ENCODE measurements around the gene EHD2. TPM values are rescaled to one million over a fixed set of nuclear protein-coding genes. Genes with fewer than 3 reads are reported as not detected.
A peak's percentile ranks its signal among the peaks of the same experiment; 100 is the strongest.

EHD2 gene
- polyA plus RNA-seq, 3 donors from 2014 or later, result not detected

DNA sequence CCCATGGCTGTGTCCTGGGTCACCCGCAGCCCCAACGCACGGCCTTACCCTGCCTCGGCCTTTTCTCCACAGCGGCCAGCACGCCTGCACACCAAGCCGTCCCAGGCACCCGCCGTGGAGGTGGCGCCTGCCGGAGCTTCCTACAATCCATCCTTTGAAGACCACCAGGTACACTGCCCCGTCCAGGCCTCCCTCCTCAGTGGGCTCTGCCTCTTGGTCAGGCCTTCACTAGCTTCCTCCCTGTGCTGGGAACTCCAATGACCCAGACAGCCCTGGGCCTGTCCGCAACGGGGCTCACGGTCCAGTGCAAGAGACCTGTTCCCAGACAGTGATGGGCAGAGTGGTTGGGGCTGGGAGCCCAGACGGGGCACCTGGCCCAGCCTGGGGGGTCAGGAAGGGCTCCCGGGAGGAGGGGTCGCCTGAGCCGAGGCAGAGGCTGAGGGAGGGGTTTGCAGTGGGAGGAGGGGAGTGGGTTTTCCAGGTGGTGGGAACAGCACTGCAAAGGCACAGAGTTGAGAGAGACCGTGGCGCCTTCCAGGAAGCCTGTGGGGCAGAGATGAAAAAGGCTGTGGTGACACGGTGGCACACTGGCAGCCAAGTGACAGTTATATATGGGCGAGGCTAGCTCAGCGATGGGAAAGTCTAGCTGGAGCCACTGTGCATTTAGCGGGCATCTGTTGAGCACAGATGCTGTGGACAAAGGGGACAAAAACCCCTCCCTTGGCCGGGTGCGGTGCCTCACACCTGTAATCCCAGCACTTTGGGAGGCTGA, 39.4 kb downstream of the EHD2 start:
- Mint-ChIP-seq H3K27ac (peak overlapping the region in 1 of 6 donors; percentile 28), H3K4me1 (peaks cover 13 to 14% of the 10 kb centered on the region in 2 donors), H3K4me3 (no peak overlapping the region), H3K9me3 (no peaks in the 10 kb centered on the region), H3K36me3 (peaks cover 22 to 27% (median 23%) of the 10 kb centered on the region in 3 donors), H3K27me3 (ENCODE audit: low read depth in 3 of 3) (peaks cover 6 to 13% (median 11%) of the 10 kb centered on the region in 3 donors)
- no peak for DNase-seq

DNA sequence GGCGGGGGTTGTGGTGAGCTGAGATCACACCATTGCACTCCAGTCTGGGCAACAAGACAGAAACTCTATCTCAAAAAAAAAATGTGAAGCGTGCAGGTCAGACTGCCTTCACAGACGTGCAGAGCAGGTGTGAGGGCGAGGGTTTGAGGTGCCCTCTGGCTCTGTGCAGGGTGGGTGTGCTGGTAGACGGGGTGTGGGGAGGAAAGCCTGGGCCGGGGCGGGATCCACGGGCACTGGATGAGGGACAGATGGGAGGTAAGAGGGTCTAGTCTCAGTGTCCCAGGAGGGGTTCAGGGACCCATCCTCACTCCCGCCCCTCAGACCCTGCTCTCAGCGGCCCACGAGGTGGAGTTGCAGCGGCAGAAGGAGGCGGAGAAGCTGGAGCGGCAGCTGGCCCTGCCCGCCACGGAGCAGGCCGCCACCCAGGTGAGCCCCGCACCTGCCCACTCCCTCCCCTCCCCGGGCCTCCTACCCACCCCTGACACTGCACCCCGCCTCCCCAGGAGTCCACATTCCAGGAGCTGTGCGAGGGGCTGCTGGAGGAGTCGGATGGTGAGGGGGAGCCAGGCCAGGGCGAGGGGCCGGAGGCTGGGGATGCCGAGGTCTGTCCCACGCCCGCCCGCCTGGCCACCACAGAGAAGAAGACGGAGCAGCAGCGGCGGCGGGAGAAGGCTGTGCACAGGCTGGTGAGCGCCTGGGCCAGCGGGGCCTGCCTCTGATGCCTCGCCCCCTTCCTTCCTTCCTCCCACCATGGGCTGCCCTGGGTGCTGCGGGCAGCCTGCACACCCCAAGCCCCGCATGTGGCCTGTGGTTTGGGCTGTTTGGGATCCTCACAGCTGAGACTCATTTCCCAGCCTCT, 41.2 kb downstream of the EHD2 start:
- Mint-ChIP-seq H3K27me3 (ENCODE audit: low read depth in 3 of 3) (peaks cover 10 to 13% (median 12%) of the 10 kb centered on the region in 3 donors), H3K4me1 (peaks cover 0 to 3% of the 10 kb centered on the region in 2 donors), H3K9me3 (peaks cover 0 to 2% (median 0%) of the 10 kb centered on the region in 6 donors), H3K27ac (no peak overlapping the region), H3K36me3 (peaks cover 26 to 36% (median 34%) of the 10 kb centered on the region in 3 donors), H3K4me3 (no peak overlapping the region)
- no peak for DNase-seq

DNA sequence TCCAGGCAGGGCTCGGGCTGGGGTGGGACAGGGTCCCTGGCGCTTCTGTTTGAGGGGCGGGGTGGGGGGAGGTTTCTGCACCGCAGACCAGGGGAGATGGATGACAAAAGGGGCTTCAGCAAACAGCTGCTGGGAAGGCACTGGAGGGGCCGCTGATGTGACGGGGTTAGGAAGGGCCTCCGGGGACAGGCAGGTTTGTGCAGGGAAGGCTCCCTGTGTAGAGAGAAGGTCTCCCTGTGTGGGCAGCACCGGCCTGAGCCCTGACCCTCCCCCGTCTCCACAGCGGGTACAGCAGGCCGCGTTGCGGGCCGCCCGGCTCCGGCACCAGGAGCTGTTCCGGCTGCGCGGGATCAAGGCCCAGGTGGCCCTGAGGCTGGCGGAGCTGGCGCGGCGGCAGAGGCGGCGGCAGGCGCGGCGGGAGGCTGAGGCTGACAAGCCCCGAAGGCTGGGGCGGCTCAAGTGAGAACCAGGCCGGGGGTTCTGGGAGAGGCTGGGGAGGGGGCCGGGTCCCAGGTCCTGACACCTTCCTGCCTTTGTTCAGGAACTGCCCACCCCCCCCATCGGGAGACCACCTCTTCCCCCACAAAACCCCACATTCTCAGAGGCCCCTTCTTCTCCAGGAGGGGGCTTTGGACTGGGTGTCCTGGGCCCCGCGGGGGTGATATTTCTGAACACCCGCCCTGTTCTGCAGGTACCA, 42.0 kb downstream of the EHD2 start:
- peaks cover 0 to 2% (median 0%) of the 10 kb centered on the region in 6 donors for H3K9me3 Mint-ChIP-seq
- H3K4me1 Mint-ChIP-seq, result peaks cover 0 to 2% of the 10 kb centered on the region in 2 donors
- H3K4me3 Mint-ChIP-seq, result no peak overlapping the region
- DNase-seq, result no peak
- peaks cover 11 to 14% (median 12%) of the 10 kb centered on the region in 3 donors for H3K27me3 Mint-ChIP-seq (ENCODE audit: low read depth in 3 of 3)
- peaks cover 26 to 36% (median 34%) of the 10 kb centered on the region in 3 donors for H3K36me3 Mint-ChIP-seq
- no peak overlapping the region for H3K27ac Mint-ChIP-seq

DNA sequence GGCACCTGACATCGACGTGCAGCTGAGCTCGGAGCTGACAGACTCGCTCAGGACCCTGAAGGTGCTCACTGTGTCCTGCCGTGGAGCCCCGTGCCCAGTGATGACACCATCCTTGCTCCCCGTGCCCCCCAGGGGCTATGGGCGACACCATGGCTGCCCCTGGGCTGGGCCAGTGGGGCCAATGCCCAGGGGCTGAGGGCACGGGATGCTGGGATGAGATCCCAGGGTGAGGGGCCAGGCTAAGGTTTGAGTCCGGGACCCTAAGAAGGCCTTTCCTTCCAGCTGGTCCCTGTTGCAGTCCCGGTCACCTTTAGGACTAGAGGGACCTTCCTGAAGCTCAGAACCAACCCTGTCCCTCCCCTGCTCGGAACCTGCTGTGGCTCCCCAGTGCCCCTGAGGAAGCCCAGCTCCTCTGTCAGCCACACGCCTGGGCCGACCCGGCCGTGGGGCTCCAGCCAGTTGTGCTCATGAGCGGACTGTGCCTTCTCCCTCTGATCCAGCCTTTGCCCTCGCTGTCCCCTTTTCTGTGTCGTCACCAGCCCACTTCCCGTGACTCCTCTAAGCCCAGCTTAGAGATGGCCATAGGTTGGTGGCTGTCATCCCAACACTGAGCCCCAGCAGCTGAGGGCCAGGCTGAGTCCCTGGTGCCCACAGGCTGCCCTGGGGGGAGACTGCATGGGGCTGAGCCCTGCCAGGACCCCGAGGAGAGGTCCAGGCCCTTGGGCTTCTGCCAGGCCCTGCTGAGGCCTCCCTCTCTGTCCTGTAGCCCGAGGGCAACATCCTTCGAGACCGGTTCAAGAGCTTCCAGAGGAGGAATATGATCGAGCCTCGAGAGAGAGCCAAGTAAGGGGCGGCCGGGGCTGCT, 42.8 kb downstream of the EHD2 start:
- Mint-ChIP-seq H3K4me1 (peaks cover 0 to 2% of the 10 kb centered on the region in 2 donors), H3K27ac (no peak overlapping the region), H3K36me3 (peaks cover 26 to 36% (median 34%) of the 10 kb centered on the region in 3 donors), H3K4me3 (no peak overlapping the region), H3K9me3 (peaks cover 0 to 2% (median 0%) of the 10 kb centered on the region in 6 donors), H3K27me3 (ENCODE audit: low read depth in 3 of 3) (peaks cover 12 to 14% (median 14%) of the 10 kb centered on the region in 3 donors)
- no peak for DNase-seq

DNA sequence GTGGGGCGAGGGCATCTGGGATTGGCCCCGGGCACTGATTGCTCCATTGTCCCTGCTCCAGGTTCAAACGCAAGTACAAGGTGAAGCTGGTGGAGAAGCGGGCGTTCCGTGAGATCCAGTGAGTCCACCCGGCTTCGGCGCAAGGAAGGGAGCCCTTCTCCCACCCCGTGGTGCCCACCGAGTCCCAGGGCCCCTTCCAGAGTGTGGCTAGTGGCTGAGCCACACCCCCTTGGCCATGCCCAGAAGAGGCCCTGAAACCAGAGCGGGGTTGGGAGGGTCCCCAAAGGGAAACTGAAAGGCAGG, 43.4 kb downstream of the EHD2 start:
- H3K9me3 Mint-ChIP-seq, result peaks cover 0 to 2% (median 0%) of the 10 kb centered on the region in 6 donors
- no peak overlapping the region for H3K27ac Mint-ChIP-seq
- DNase-seq, result no peak
- peaks cover 26 to 36% (median 34%) of the 10 kb centered on the region in 3 donors for H3K36me3 Mint-ChIP-seq
- peaks cover 0 to 2% of the 10 kb centered on the region in 2 donors for H3K4me1 Mint-ChIP-seq
- peaks cover 12 to 15% (median 14%) of the 10 kb centered on the region in 3 donors for H3K27me3 Mint-ChIP-seq (ENCODE audit: low read depth in 3 of 3)
- no peak overlapping the region for H3K4me3 Mint-ChIP-seq

DNA sequence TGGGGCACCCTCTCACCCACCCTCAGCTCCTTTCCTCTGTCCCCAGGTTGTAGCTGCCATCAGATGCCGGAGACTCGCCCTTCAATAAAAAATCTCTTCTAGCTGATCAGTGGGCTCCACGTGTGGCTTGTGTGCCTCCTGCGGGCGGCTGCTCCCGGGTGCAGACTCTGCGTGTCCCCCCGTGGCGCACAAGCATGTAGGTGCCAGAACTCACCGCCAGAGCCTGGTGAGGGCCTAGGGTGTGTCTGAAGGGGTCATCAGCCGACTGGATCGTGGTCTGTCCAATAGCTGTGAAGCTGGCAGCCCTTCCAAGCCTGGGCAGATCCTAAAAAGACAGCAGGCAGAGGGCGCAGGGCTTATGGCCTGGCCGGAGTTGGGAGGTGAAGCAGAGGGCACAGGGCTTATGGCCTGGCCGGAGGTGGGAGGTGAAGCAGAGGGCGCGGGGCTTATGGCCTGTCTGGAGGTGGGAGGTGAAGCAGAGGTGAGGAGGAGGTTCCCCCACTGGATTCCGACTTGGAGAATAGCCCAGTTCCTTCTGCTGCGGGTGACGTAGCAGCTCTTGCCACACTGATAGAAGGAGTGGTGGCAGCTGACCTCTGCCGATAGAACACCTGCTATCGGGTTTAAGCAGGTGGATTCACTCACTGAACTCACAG, 43.9 kb downstream of the EHD2 start:
- DNase-seq, result no peak
- Mint-ChIP-seq H3K4me3 (no peak overlapping the region), H3K9me3 (peaks cover 0 to 2% (median 0%) of the 10 kb centered on the region in 6 donors), H3K27ac (peak overlapping the region in 1 of 6 donors; percentile 64), H3K27me3 (ENCODE audit: low read depth in 3 of 3) (peaks cover 11 to 13% (median 12%) of the 10 kb centered on the region in 3 donors), H3K4me1 (peaks cover 0 to 2% of the 10 kb centered on the region in 2 donors), H3K36me3 (peaks cover 26 to 36% (median 34%) of the 10 kb centered on the region in 3 donors)

DNA sequence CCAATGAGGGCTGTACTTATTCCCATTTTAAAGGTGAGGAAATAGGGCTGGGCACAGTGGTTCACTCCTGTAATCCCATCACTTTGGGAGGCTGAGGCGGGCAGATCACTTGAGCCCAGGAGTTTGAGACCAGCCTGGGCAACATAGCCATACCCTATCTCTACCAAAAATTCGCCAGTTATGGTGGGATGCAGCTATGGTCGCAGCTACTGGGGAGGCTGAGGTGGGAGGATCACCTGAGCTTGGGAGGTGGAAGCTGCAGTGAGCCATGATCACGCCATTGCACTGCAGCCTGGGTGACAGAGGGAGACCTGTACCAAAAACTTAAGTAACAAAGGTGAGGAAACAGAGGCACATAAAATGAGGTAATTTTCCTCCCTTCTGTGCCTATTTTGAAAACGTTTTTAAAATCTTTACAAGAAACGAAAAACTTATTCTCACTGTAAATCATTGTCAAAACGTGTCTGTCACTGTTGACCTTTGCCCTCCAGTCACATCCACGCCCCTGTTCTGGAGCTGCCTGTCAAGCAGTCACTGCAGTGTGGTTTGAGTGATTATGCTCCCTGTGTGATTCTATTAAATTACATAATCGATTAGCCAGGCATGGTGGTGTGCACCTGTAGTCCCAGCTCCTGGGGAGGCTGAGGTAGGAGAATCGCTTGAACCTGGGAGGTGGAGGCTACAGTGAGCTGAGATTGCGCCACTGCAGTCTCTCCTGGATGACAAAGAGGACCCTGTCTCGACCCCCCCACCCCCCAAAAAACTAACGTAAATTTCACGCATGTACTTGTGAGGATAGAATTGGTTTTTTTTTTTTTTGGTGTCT, 44.6 kb downstream of the EHD2 start:
- no peak for DNase-seq
- Mint-ChIP-seq H3K27ac (no peak overlapping the region), H3K36me3 (peaks cover 26 to 35% (median 34%) of the 10 kb centered on the region in 3 donors), H3K27me3 (ENCODE audit: low read depth in 3 of 3) (peaks cover 11 to 13% (median 12%) of the 10 kb centered on the region in 3 donors), H3K4me3 (no peak overlapping the region), H3K4me1 (peaks cover 0 to 2% of the 10 kb centered on the region in 2 donors), H3K9me3 (peaks cover 0 to 2% (median 0%) of the 10 kb centered on the region in 6 donors)

DNA sequence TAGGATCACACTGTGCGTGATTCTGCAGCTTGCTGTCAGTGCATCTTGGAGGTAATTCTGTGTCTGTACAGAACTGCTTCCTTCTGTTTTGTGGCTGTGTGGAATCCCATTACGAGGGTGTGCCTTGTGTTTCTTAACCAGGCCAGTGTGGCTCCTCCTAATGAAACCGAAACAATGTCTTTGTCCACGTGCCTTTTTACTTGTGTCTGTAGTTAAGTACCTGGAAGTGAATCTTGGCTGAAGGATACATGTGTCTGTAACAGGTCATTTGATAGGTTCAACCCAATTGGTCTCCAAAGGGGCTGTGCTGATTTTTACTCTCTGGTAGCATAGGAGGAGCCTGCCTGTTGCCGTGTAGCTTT, 45.2 kb downstream of the EHD2 start:
- Mint-ChIP-seq H3K27me3 (ENCODE audit: low read depth in 3 of 3) (peaks cover 11 to 13% (median 12%) of the 10 kb centered on the region in 3 donors), H3K4me1 (peaks cover 0 to 2% of the 10 kb centered on the region in 2 donors), H3K27ac (peak overlapping the region in 1 of 6 donors; percentile 40), H3K36me3 (peaks cover 21 to 33% (median 30%) of the 10 kb centered on the region in 3 donors), H3K4me3 (no peak overlapping the region), H3K9me3 (peaks cover 0 to 2% (median 0%) of the 10 kb centered on the region in 6 donors)
- DNase-seq, result no peak

DNA sequence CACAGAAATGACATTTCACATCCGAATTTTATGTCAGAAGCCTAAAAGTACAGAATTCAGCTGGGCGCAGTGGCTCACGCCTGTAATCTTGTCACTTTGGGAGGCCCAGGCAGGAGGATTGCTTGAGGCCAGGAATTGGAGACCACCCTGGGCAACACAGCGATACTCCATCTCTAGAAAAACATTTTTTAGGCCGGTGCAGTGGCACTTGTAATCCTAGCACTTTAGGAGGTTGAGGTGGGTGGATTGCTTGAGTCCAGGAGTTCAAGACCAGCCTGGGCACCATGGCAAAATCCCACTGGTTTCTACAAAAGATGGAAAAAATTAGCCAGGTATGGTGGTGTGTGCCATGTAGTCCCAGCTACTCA, 47.4 kb downstream of the EHD2 start:
- Mint-ChIP-seq H3K9me3 (peaks cover 0 to 2% (median 0%) of the 10 kb centered on the region in 6 donors), H3K27me3 (ENCODE audit: low read depth in 3 of 3) (peaks cover 8 to 12% (median 8%) of the 10 kb centered on the region in 3 donors), H3K4me3 (no peak overlapping the region), H3K27ac (no peak overlapping the region), H3K4me1 (peaks cover 0 to 2% of the 10 kb centered on the region in 2 donors), H3K36me3 (peaks cover 16 to 26% (median 25%) of the 10 kb centered on the region in 3 donors)
- no peak for DNase-seq

DNA sequence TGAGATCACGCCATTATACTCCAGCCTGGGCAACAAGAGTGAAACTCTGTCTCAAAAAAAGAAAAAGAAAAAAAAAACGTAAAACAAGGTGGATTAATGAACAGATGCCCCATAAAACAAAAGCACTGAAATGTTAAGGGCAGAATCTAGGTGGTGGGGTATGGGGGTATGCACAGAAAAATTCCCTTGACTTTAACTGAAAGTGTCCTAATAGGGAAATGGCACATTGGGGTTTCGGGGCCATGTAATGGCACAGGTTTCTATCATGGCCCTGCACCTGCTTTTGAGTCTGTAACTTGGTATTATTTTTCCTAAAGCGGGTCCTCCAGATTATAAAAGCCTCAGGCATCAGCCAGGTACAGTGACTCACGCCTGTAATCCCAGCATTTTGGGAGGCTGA, 48.3 kb downstream of the EHD2 start:
- no peak overlapping the region for H3K27ac Mint-ChIP-seq

DNA sequence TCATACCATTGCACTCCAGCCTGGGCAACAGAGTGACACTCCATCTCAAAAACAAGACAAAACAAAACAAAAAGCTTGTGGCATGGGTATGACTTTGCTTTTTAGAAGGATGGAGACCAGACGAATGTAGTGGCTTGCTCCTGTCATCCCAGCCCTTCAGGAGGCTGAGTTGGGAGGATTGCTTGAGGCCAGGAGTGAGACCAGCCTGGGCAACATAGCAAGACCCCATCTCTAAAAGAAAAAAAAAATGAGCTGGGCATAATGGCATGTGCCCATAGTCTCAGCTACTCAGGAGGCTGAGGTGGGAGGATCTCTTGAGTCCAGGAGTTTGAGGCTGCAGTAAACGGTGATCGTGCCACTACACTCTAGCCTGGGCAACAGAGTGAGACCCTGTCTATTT, 48.9 kb downstream of the EHD2 start:
- Mint-ChIP-seq H3K36me3 (peaks cover 14 to 22% (median 21%) of the 10 kb centered on the region in 3 donors), H3K27me3 (ENCODE audit: low read depth in 3 of 3) (peaks cover 5 to 11% (median 7%) of the 10 kb centered on the region in 3 donors), H3K4me3 (no peak overlapping the region), H3K9me3 (peaks cover 0 to 2% (median 0%) of the 10 kb centered on the region in 6 donors), H3K27ac (no peak overlapping the region), H3K4me1 (peaks cover 0 to 2% of the 10 kb centered on the region in 2 donors)
- DNase-seq, result no peak

More for the DNA sequence above, 48.3 kb downstream of the EHD2 start:
- peaks cover 0 to 2% of the 10 kb centered on the region in 2 donors for H3K4me1 Mint-ChIP-seq
- H3K9me3 Mint-ChIP-seq, result peaks cover 0 to 2% (median 0%) of the 10 kb centered on the region in 6 donors
- H3K36me3 Mint-ChIP-seq, result peaks cover 16 to 26% (median 25%) of the 10 kb centered on the region in 3 donors
- H3K4me3 Mint-ChIP-seq, result no peak overlapping the region
- H3K27me3 Mint-ChIP-seq (ENCODE audit: low read depth in 3 of 3), result peaks cover 8 to 12% (median 8%) of the 10 kb centered on the region in 3 donors
- DNase-seq, result no peak

Data from immature natural killer cell (primary cell).